Measurements from ENCODE around the gene TGM6.

Gene TGM6

DNA sequence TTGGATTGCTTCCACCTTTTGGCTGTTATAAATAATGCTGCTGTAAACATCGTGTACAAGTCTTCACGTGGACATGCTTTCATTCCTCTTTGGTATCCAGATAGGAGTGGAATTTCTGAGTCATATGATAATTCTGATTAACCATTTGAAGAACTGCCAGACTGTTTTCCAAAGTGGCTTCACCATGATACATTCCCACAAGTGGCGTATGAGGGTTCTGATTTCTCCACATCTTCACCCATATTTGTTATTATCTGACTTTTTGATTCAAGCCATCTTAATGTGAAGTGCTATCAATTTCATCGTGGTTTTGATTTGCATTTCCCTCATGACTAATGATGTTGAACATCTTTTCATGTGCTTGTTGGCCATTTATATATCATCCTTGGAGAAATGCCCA is 92.8 kb downstream of the TGM6 start:
- peaks cover 13% of the 10 kb centered on the region for H3K4me1 ChIP-seq (ENCODE audit: control insufficient read depth, insufficient read depth, low read length)
- peak; percentile 28 for DNase-seq (ENCODE audit: low read depth)
- no peak overlapping the region for H3K9ac ChIP-seq (ENCODE audit: low read length)
- H3K9me3 ChIP-seq (ENCODE audit: control insufficient read depth, low read length), result no peaks in the 10 kb centered on the region
- H3K4me3 ChIP-seq (ENCODE audit: low read length), result no peak overlapping the region
- H3K27me3 ChIP-seq (replicated peaks; ENCODE audit: control insufficient read depth, insufficient read depth, low read length), result no peaks in the 10 kb centered on the region
- H3K36me3 ChIP-seq (ENCODE audit: control insufficient read depth, insufficient read depth, low read length, severe bottlenecking), result no peaks in the 10 kb centered on the region

DNA sequence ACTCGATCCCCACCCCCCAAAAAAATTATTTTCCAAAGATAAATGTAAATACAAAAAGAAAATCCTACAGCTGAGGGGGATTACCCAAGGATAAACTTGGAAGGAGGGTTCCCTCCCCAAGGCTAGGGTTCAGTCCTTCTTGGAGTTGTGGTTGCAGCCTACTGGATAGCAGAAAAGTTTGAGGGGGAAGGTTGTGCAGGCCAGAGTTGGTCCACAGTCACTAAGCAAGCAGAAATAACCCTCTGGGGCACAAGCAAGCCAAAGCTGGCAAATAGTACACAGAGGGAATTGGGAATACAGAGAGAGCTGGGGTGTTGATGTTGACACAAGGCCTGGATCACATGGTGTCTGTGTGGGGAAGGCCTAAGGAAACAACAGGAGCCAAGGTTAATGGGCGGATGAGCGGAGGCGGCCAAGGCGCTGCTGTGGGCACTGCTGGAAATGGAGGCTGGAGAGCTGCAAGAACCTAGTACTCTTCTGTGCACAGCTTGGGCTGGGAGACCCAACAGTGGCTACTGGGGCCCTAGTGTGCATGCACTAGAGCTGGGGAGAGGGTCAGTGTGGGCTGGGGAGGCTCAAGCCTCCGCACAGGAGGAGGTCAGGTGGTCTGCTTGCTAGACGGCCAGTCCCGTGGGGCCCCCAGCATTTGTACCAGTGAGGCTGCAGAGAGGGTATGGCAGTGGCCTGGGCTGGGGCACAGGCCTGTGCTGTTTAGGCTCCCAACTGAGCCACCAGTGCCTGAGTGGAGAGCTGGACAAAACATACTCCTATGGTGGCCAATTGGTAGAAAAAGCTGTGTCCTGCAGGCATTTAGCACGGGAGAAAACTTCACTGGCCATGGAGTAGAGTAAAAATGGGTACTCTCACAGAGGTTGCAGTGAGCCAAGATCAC is 95.4 kb downstream of the TGM6 start:
- H3K27me3 ChIP-seq (replicated peaks; ENCODE audit: control insufficient read depth, insufficient read depth, low read length), result no peaks in the 10 kb centered on the region
- H3K9ac ChIP-seq (ENCODE audit: low read length), result no peak overlapping the region
- DNase-seq (ENCODE audit: low read depth), result no peak
- H3K4me1 ChIP-seq (ENCODE audit: control insufficient read depth, insufficient read depth, low read length), result peaks cover 2% of the 10 kb centered on the region
- H3K4me3 ChIP-seq (ENCODE audit: low read length), result no peak overlapping the region
- H3K36me3 ChIP-seq (ENCODE audit: control insufficient read depth, insufficient read depth, low read length, severe bottlenecking), result peaks cover 11% of the 10 kb centered on the region
- no peaks in the 10 kb centered on the region for H3K9me3 ChIP-seq (ENCODE audit: control insufficient read depth, low read length)

DNA sequence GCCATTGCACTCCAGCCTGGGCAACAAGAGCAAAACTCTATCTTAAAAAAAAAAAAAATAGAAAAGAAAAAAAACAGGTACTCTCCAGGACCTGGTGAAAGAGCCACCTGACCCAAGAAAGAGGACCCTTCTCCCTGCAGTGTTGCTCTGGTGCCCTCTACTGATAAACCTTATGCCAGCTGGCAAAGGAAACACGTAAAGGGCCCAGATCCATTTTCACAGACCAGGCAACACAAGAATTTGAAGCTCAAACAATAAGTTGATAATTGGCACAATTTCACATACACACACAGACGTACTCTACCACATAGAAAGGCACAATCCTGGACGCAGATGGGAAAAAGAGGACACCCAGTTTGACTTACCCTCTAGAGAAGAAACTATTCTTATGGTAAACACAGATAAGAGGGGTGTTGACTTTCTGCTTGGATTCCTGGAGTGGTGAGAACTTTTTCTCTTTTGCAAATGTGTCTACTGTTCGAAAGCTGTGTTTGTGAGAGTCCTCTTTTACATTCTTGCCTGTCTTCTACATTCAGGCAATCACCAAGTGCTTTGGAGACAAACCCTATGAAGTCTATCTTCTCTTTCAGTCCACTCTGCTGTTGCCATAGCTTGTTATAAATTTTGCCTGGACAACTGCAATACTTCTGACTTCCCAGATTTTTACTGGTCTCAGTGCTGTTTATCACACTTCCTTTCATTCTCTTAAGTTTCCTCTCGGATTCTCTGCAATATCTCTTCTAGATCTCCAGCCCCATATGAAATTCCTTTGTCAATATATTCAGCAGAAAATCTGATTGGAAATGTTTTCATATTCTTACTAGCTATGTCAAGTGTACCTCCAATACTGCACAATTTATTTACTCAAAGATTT is 96.3 kb downstream of the TGM6 start:
- DNase-seq (ENCODE audit: low read depth), result no peak
- no peak overlapping the region for H3K9ac ChIP-seq (ENCODE audit: low read length)
- H3K27me3 ChIP-seq (replicated peaks; ENCODE audit: control insufficient read depth, insufficient read depth, low read length), result no peaks in the 10 kb centered on the region
- H3K9me3 ChIP-seq (ENCODE audit: control insufficient read depth, low read length), result no peaks in the 10 kb centered on the region
- no peak overlapping the region for H3K4me3 ChIP-seq (ENCODE audit: low read length)
- H3K36me3 ChIP-seq (ENCODE audit: control insufficient read depth, insufficient read depth, low read length, severe bottlenecking), result peaks cover 20% of the 10 kb centered on the region
- no peaks in the 10 kb centered on the region for H3K4me1 ChIP-seq (ENCODE audit: control insufficient read depth, insufficient read depth, low read length)

GRCh38 chr20:2480381-2480780 is 99.7 kb downstream of the TGM6 start:
- DNase-seq (ENCODE audit: low read depth), result no peak
- no peaks in the 10 kb centered on the region for H3K9me3 ChIP-seq (ENCODE audit: control insufficient read depth, low read length)
- H3K4me1 ChIP-seq (ENCODE audit: control insufficient read depth, insufficient read depth, low read length), result no peaks in the 10 kb centered on the region
- H3K4me3 ChIP-seq (ENCODE audit: low read length), result no peak overlapping the region
- H3K27me3 ChIP-seq (replicated peaks; ENCODE audit: control insufficient read depth, insufficient read depth, low read length), result no peaks in the 10 kb centered on the region
- peaks cover 52% of the 10 kb centered on the region for H3K36me3 ChIP-seq (ENCODE audit: control insufficient read depth, insufficient read depth, low read length, severe bottlenecking)
- no peak overlapping the region for H3K9ac ChIP-seq (ENCODE audit: low read length)

Data from adipocyte (in vitro differentiated cells).